NB4 (cell line): ENCODE data around the gene MTX1.

Source experiments
- CTCF ChIP-seq: IDR thresholded peaks from one replicate; pipeline ENCODE4 v1.5.1; 2012; ENCODE audit warnings: low read depth, low read length
- MAX ChIP-seq: IDR thresholded peaks from 2 replicates; pipeline ENCODE4 v1.6.1; 2011; ENCODE audit warnings: low read depth, low read length
- POLR2A ChIP-seq: IDR thresholded peaks from 2 replicates; pipeline ENCODE4 v1.6.1; 2011; ENCODE audit warnings: mild to moderate bottlenecking; ENCODE audit not compliant: insufficient read length; ENCODE audit errors: extremely low read depth

GRCh38 chr1:155207806-155208540 is 522 bp upstream of the MTX1 start, which contains the start of gene THBS3:
- TF ChIP-seq POLR2A (no peak), CTCF (no peak), MAX (no peak)
